CD4-positive, alpha-beta T cell treated with Interleukin-17A for 4 hours (primary cell): ENCODE results near the gene VSNL1.

Experiments
- DNase-seq: peaks from one replicate; pipeline ENCODE4 v3.0.0-alpha.2; 2020; ENCODE audit warnings: mixed read lengths

The VSNL1 gene

GRCh38 chr2:17615728-17616351 lies 75.3 kb downstream of the VSNL1 start:
- DNase-seq = no peak

DNA sequence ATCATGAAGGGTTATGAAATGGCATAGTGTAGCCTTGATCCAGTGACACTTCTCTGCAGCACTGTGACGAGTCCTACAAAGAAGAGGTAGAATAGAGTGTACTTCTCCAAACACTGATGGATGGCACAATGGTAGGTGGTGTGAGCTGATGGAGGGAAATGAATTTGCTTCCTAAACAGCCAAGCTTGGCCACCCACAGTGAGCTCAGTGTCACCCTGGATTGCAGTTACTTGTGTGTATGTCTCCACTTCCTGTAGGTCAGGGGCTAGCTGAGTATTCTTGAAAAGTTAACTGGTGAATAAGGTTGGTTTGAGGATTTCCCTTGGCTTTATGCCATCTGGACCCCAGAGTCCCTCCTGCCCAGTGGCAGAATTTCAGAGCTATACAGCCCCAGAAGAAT lies 75.9 kb downstream of the VSNL1 start:
- no peak for DNase-seq

DNA sequence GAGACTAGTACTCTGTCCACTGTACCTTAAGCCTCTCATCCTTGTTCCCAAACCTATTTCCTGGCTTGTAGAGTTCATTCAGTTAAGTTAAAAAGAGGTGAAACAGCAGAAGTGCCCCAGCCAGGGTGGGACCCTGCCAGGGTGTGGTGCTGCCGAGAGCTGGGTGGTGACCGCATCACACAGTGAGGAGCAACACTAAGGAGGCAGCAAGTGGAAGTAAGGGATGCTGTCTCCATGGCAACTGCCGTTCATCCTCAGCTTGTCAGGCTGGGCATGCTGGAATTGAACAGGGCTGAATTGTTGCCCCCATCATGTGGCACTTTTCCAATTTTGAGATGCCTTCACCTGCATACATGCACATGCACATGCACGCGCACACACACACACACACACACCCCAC lies 77.0 kb downstream of the VSNL1 start:
- DNase-seq = no peak

DNA sequence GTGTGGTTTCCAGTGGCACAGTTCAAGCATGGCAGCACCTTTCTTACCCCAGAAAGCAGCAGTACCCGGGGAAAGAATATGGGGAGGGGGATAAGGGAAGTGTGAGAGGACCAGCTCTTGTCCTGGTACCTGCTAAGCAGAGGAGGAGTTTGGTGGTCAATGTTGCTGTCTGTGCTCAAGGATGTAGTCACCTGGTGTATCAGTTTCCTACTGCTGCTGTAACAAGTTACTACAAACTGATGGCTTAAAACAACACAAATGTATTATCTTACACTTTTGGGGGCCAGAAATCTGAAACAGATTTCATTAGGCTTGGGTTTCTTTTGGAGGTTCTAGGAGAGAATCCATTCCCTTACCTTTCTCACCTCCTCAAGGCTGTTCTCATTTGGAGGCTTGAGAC lies 77.5 kb downstream of the VSNL1 start:
- no peak for DNase-seq

- no peak for DNase-seq
Measured at GRCh38 chr2:17620280-17620679, 79.8 kb downstream of the VSNL1 start.

GRCh38 chr2:17620841-17621240 lies 80.3 kb downstream of the VSNL1 start:
- DNase-seq = no peak

GRCh38 chr2:17621781-17622180 lies 81.3 kb downstream of the VSNL1 start:
- no peak for DNase-seq

DNA sequence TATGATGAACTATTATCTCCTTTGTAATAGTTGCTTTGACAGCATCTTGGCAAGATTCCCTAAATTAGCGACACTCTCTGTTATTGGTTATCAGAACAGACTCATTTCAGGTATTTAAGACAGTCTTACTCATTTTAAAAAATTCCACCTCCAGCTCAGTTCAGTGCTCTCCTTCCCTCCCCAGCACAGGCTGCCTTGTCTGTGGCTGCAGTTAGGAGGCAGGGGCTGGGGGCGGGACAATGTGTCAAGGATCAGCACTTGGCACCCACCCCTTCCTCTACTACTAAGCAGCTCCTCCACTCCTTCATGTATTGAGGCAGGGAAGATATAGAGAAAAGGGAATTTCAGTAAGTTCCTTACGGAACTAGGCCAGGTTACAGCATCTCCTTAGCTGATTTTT lies 85.0 kb downstream of the VSNL1 start:
- no peak for DNase-seq

GRCh38 chr2:17626986-17627385 lies 86.5 kb downstream of the VSNL1 start:
- no peak for DNase-seq

DNA sequence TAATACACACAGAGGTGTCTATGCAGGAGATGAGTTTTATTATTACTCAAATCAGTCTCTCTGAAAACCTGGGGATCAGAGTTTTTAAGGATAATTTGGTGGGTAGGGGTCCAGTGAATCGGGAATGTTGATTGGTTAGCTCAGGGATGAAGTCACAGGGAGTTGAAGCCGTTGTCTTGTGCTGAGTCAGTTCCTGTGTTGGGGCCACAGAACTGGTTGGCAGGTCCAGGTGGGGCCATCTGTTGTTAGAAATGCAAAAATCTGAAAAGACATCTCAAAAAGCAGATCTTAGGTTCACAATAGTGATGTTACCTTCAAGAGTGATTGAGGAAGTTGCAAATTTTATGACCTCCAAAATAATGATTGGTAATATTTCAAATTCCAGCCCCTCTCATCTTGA lies 86.9 kb downstream of the VSNL1 start:
- DNase-seq = no peak

DNA sequence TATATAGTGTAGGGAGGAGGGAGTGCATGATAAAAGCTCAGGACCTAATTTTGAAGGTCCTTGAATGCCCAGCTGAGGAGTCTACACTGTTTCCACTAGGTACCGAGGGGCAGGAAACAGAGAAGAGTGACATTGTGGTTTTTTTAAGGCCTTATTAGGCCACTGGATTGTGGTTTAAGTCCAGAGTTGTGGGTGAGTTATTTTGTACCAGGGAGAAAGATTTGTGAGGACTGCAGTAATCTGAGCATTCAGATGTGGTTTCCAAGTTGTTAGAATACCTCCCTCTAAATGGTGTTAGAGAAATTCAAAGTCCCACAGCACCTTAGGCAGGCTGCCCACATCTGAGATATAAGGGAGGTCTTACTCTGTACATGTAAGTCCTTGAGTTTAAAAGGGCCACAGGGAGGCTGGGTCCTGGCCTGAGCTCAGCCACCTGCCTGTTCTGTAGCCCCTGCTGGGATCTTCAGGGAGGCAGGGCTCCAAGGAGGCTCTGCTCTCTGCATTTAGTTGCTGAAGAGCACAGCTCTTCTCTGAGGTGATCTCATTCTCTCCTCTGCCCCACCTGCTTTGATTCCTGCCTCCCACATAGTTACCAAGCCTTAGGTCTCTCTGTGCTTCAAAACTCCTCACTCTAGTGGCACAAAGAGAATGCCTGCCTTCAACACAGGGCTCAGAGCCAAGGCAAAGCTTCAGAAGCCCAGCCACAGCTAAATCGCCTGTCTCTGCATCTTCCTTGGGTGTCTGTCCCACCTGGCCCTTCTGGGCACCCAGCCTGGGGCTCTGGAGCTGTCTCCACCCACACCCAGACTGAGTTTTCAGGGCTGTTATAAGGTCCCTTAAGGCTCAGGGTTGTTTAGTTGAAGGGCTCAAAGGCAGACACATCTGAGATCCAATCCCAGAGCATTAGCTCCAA lies 88.1 kb downstream of the VSNL1 start:
- no peak for DNase-seq

GRCh38 chr2:17630089-17630488 lies 89.6 kb downstream of the VSNL1 start:
- no peak for DNase-seq

- no peak for DNase-seq
Measured at GRCh38 chr2:17634997-17635396, 94.5 kb downstream of the VSNL1 start.

DNA sequence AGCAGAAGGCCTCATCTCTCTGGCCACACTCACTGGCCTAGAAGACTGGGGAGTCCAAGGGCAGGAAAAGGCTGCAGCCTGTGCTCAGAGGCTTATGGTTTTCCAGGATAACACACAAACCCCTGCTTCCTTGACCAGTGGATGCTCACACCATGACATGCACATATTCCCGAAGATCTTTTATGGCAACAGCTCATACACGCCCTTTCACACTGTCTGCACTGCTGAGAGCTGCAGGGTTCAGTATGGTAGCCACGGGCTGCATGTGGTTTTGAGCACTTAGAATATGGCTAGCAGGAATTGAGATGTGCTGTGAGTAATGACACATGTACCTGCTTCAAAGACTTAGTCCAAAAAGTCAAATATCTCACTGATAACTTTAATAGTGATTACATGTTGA lies 95.8 kb downstream of the VSNL1 start:
- no peak for DNase-seq

DNA sequence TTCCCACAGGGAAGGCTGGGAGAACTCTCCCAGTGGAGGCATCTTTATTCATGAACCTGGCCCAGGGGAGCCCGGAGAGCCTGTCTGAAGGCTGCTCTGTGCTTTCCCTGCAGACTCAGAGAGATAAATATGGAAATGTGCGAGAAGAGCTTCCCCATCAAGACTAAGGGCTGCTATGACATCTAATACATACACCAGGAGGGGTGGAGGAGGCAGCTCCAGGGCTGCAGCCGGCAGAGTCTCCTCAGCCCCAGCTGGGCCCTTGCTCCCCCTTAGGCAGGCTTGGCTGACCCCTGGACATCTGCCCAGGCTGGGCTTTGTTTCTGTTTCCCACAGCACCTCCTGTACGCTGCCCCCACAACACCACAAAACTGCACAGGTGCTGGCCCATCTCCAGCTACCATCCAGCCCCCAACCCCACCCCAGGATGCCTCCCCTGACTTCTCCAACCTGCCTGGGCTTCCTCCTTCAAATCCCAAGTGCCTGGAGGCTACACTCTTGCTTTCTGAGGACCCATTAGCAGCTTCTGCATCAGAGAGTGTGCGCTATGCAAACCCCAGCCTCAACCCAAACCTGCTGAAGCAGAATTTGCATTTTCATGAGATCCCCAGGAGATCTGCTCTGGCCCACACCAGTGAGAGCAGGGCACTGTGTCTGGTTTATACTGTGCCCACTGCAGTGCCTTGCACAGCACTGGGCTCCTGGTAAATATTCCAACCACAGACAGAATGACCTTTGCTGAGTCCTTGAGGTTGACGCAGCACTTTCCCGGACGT lies 96.8 kb downstream of the VSNL1 start:
- DNase-seq = no peak

DNA sequence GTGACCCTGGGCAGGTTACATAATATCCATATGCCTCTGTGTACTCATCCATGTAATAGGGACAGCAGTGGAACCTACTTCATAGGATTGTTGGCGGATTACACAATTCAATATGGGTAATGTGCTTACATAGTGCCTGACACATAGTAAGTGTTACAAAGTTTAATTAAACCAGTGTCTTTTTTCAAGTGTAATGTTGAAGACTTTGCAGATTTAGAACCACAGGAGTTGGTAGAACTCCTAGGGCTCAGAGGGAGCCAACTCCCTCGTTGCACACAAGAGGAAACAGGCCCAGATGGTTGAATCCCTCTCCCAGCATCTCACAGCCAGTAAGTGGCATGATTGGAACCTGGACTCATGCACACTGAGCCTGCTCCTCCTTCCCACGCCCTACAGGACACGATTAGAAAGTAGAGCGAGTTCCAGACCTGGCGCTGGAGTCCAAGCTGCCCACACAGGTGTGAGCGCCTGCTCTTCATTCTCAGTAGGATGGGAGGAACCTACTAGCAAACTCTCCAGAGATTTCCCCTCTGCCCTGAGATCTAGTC lies 97.8 kb downstream of the VSNL1 start:
- no peak for DNase-seq

DNA sequence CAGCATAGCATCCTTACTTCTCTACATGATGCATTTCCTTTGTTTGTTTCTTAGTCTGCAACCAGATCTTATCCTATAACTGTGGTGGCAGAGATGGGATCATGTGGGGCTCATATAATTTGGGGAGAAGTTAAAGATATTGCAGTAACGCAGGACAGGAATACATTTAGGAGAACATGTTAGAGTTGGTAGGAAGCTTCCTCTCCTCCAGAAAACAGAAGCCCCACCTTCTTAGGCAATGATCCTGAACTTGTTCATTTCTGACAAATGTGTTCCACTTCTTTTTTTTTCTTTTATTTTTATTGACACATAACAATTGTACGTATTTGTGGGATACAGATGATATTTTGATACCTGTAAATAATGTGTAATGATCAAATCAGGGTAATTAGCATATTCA lies 99.9 kb downstream of the VSNL1 start:
- no peak for DNase-seq

GRCh38 chr2:17643031-17643615 lies 102.6 kb downstream of the VSNL1 start:
- DNase-seq = no peak

- no peak for DNase-seq
Measured at GRCh38 chr2:17644997-17645720, 104.7 kb downstream of the VSNL1 start.

DNA sequence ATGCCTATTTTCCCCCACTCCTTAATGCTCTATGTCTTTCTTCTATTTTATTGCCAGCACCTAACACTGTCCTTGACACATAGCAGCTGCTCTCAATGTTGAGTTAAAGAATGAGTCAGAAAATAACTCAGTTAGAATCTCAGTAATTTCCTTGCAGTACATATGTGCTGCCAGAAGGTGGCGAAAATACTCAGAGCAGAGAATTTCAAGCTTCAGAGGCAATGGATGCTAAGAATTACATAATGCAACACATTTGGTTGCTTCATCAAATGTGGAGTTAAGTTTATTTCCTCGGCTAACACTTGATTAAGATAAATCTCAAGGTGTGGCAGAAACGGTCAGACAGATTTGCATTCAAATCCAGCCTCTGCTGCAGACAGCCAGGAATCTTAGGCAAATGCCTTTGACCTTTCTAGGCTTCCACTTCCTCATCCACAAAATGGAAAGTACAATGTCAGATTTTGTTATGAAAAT lies 105.6 kb downstream of the VSNL1 start:
- DNase-seq = peak; percentile 52

- DNase-seq = no peak
Measured at GRCh38 chr2:17646838-17647701, 106.6 kb downstream of the VSNL1 start.
